Fibroblast of lung (primary cell): ENCODE results near the gene TENM4.

Source experiments
- EZH2 ChIP-seq: IDR thresholded peaks from 2 replicates; pipeline ENCODE4 v1.5.1; 2012; ENCODE audit warnings: low read length, control low read depth, mild to moderate bottlenecking; ENCODE audit errors: missing control alignments
- TF ChIP-seq, protein P1 (sequence below), 2 donors: IDR thresholded peaks in 1 of 2; conservative IDR thresholded peaks in 1 of 2; 1 replicate in 1 of 2; 2 replicates in 1 of 2; pipeline ENCODE4 v1.5.1; 2011 to 2012; ENCODE audit warnings: low read length in 2 of 2, control low read depth in 1 of 2, inconsistent platforms in 1 of 2, low read depth in 1 of 2, mild to moderate bottlenecking in 1 of 2

DNA sequence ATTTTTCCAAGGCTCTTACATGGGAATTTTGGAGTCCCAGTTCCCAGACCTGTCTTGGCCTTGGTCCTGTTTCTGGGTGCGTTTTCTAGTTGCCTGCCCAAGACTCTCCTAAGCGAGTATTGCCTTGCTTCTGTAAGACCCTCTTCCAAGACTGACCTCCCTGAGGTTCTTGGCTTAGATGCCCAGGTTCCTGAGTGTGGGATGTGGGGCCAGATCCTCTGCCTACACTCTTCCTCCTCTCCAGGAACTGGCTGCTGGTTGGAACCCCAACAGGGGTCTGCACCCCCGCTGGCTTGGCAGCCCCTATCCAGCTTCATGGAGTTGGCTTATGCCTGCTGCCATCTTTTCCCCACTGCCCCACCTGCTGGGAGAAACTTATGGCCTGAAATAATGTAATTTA lies 429.5 kb downstream of the TENM4 start:
- TF ChIP-seq, protein P1, sequence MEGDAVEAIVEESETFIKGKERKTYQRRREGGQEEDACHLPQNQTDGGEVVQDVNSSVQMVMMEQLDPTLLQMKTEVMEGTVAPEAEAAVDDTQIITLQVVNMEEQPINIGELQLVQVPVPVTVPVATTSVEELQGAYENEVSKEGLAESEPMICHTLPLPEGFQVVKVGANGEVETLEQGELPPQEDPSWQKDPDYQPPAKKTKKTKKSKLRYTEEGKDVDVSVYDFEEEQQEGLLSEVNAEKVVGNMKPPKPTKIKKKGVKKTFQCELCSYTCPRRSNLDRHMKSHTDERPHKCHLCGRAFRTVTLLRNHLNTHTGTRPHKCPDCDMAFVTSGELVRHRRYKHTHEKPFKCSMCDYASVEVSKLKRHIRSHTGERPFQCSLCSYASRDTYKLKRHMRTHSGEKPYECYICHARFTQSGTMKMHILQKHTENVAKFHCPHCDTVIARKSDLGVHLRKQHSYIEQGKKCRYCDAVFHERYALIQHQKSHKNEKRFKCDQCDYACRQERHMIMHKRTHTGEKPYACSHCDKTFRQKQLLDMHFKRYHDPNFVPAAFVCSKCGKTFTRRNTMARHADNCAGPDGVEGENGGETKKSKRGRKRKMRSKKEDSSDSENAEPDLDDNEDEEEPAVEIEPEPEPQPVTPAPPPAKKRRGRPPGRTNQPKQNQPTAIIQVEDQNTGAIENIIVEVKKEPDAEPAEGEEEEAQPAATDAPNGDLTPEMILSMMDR (conservative IDR thresholded peaks at IDR 0.05 in 1 of 2, IDR thresholded peaks at IDR 0.05 in 1 of 2; ENCODE audit: low read depth in 1 of 2, low read length in 2 of 2), result no peak
- no peak for TF ChIP-seq EZH2
